Breast epithelium (tissue), 3 donors: ENCODE data around the gene SPATA2L.

Experiments used
- CTCF ChIP-seq, 3 donors: fragments of 450-650 bp; IDR thresholded peaks; one replicate each; pipeline ENCODE4 v1.5.1; 2016 to 2017; ENCODE audit warnings: antibody characterized with exemption in 3 of 3, mild to moderate bottlenecking in 3 of 3, moderate library complexity in 3 of 3
- POLR2A ChIP-seq: fragments of 450-650 bp; IDR thresholded peaks from one replicate; pipeline ENCODE4 v1.6.1; 2016; ENCODE audit warnings: antibody characterized with exemption, mild to moderate bottlenecking, moderate library complexity
- POLR2AphosphoS5 ChIP-seq, 3 donors: sonication (generic); formaldehyde crosslinking; IDR thresholded peaks; one replicate each; pipeline ENCODE4 v1.6.1; 2017; ENCODE audit warnings: antibody characterized with exemption in 3 of 3

- TF ChIP-seq CTCF (IDR thresholded peaks at IDR 0.05) (no peak), POLR2AphosphoS5 (IDR thresholded peaks at IDR 0.05) (no peak), POLR2A (no peak)
Measured at GRCh38 chr16:89709166-89709565, 7.7 kb upstream of the SPATA2L start.
